ENCODE results near the gene ENTREP1.

Gene ENTREP1

DNA sequence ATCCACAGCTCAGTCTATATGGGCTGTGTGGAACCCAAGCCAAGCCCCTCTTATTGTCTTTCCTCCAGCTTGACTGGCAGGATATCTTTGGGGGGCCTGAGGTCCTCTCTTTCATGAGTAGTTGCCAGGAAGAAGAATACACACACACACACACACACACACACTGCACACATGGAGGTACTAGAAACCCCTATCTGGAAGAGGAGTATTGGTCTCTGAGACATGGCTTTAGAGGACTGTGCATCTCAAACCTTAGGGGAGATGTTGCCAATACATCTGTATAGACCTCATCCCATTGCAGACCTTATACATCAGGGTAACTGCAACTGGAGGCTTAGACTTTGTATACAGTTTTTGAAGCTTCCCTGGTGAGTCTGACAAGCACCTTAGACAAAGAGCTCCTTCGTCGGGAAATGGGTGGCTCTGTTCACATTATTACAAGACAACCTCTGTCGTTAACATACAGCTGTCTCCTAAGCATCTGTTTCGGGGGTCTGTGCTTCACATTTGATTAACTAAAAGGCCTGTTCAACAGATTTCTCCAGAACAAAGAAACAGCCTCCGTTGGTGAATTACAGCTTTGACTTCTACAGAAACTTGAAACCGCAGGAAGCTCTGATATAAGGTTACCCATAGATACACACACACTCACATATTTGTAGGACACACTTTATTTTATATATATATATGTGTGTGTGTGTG is 5.5 kb upstream of the ENTREP1 start:
- Histone ChIP-seq H3K9ac (ENCODE audit: low read length) (no peak overlapping the region), H3K4me2 (ENCODE audit: low read length) (no peak overlapping the region), H3K79me2 (ENCODE audit: insufficient read depth, low read length) (no peaks in the 10 kb centered on the region), H3F3A (ENCODE audit: insufficient read depth, low read length) (no peaks in the 10 kb centered on the region), H3K9me3 (ENCODE audit: low read length) (no peaks in the 10 kb centered on the region), H3K27me3 (ENCODE audit: insufficient read depth, low read length) (no peaks in the 10 kb centered on the region), H3K9me2 (ENCODE audit: low read depth, low read length) (no peaks in the 10 kb centered on the region), H3K4me1 (ENCODE audit: insufficient read depth, low read length, severe bottlenecking) (no peaks in the 10 kb centered on the region), H3K36me3 (ENCODE audit: insufficient read depth, low read length) (no peaks in the 10 kb centered on the region), H2AFZ (ENCODE audit: low read length) (no peak overlapping the region), H3K27ac (ENCODE audit: low read depth, low read length, poor library complexity, severe bottlenecking) (no peak overlapping the region), H3K4me3 (ENCODE audit: low read depth, low read length, poor library complexity, severe bottlenecking) (no peak overlapping the region), H4K20me1 (ENCODE audit: insufficient read depth, low read length) (no peaks in the 10 kb centered on the region)
- TF ChIP-seq, protein P1, sequence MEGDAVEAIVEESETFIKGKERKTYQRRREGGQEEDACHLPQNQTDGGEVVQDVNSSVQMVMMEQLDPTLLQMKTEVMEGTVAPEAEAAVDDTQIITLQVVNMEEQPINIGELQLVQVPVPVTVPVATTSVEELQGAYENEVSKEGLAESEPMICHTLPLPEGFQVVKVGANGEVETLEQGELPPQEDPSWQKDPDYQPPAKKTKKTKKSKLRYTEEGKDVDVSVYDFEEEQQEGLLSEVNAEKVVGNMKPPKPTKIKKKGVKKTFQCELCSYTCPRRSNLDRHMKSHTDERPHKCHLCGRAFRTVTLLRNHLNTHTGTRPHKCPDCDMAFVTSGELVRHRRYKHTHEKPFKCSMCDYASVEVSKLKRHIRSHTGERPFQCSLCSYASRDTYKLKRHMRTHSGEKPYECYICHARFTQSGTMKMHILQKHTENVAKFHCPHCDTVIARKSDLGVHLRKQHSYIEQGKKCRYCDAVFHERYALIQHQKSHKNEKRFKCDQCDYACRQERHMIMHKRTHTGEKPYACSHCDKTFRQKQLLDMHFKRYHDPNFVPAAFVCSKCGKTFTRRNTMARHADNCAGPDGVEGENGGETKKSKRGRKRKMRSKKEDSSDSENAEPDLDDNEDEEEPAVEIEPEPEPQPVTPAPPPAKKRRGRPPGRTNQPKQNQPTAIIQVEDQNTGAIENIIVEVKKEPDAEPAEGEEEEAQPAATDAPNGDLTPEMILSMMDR (IDR thresholded peaks at IDR 0.05; ENCODE audit: low read length): no peak

DNA sequence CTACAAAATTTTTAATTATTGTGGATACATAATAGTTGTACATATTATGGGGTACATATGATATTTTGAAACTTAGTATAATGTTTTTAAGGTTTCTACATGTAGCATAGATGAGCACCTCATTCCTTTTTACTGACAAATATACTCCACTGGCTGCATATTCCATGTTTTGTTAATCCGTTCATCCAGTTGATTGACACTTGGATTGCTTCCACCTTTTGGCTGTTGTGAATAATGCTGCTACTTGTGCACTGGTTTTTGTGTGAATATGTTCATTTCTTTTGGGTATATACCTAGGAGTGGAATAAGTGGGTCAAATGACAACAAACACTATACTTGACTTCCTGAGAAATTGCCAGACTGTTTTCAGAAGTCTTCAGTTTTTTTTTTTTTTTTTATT is 2.8 kb upstream of the ENTREP1 start:
- no peaks in the 10 kb centered on the region for H3K9me2 ChIP-seq (ENCODE audit: low read depth, low read length)
- TF ChIP-seq, protein P1 (IDR thresholded peaks at IDR 0.05; ENCODE audit: low read length): no peak
- no peak for TF ChIP-seq EZH2 (IDR thresholded peaks at IDR 0.05; ENCODE audit: borderline replicate concordance, low read length)
- H3K9me3 ChIP-seq (ENCODE audit: low read length): no peaks in the 10 kb centered on the region
- no peaks in the 10 kb centered on the region for H3K27me3 ChIP-seq (ENCODE audit: insufficient read depth, low read length)
- no peak overlapping the region for H2AFZ ChIP-seq (ENCODE audit: low read length)
- no peaks in the 10 kb centered on the region for H3K36me3 ChIP-seq (ENCODE audit: insufficient read depth, low read length)
- no peak overlapping the region for H3K9ac ChIP-seq (ENCODE audit: low read length)
- H4K20me1 ChIP-seq (ENCODE audit: insufficient read depth, low read length): no peaks in the 10 kb centered on the region
- H3K4me3 ChIP-seq (ENCODE audit: low read depth, low read length, poor library complexity, severe bottlenecking): no peak overlapping the region
- H3K79me2 ChIP-seq (ENCODE audit: insufficient read depth, low read length): no peaks in the 10 kb centered on the region
- no peak overlapping the region for H3K27ac ChIP-seq (ENCODE audit: low read depth, low read length, poor library complexity, severe bottlenecking)
- H3K4me1 ChIP-seq (ENCODE audit: insufficient read depth, low read length, severe bottlenecking): no peaks in the 10 kb centered on the region
- H3F3A ChIP-seq (ENCODE audit: insufficient read depth, low read length): no peaks in the 10 kb centered on the region
- H3K4me2 ChIP-seq (ENCODE audit: low read length): no peak overlapping the region

DNA sequence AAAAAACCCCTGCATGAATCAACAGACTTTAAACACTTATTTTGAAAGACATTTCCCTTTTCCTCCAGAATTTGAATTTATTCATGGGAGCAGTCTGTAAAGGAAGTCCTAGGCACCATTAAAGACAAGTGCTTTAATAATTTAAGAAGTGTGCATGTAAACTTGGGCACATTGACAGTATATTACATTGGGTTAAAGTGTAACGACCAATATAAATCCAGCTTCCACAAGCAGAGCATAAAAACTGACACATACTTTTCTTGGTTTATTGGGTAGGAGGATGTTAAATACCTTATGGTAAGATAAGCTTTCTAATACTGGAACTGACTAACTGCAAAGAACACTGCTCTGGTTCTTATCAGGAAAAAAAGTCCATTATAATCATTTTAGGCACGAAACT is 1.2 kb upstream of the ENTREP1 start:
- no peak overlapping the region for H3K4me2 ChIP-seq (ENCODE audit: low read length)
- no peak overlapping the region for H3K9ac ChIP-seq (ENCODE audit: low read length)
- H3K9me3 ChIP-seq (ENCODE audit: low read length): no peaks in the 10 kb centered on the region
- no peaks in the 10 kb centered on the region for H3K36me3 ChIP-seq (ENCODE audit: insufficient read depth, low read length)
- no peak overlapping the region for H3K27ac ChIP-seq (ENCODE audit: low read depth, low read length, poor library complexity, severe bottlenecking)
- no peak for TF ChIP-seq EZH2 (IDR thresholded peaks at IDR 0.05; ENCODE audit: borderline replicate concordance, low read length)
- TF ChIP-seq, protein P1 (IDR thresholded peaks at IDR 0.05; ENCODE audit: low read length): no peak
- no peak overlapping the region for H3K4me3 ChIP-seq (ENCODE audit: low read depth, low read length, poor library complexity, severe bottlenecking)
- no peaks in the 10 kb centered on the region for H4K20me1 ChIP-seq (ENCODE audit: insufficient read depth, low read length)
- H3K79me2 ChIP-seq (ENCODE audit: insufficient read depth, low read length): no peaks in the 10 kb centered on the region
- no peaks in the 10 kb centered on the region for H3K9me2 ChIP-seq (ENCODE audit: low read depth, low read length)
- H3K4me1 ChIP-seq (ENCODE audit: insufficient read depth, low read length, severe bottlenecking): no peaks in the 10 kb centered on the region
- H2AFZ ChIP-seq (ENCODE audit: low read length): no peak overlapping the region
- no peaks in the 10 kb centered on the region for H3K27me3 ChIP-seq (ENCODE audit: insufficient read depth, low read length)
- H3F3A ChIP-seq (ENCODE audit: insufficient read depth, low read length): no peaks in the 10 kb centered on the region
